Endothelial cell (in vitro differentiated cells): Measurements from ENCODE around the gene FTCD. TPM values are rescaled to one million over a fixed set of nuclear protein-coding genes. Genes with fewer than 3 reads are reported as not detected.
A peak's percentile ranks its signal among the peaks of the same experiment; 100 is the strongest.

Experiments used
- DNase-seq: peaks from one replicate; pipeline ENCODE4 v3.0.0; 2021; ENCODE audit warnings: low spot score
- H3K27ac Mint-ChIP-seq: one replicate; pipeline ENCODE4 v1.8.0; 2021; ENCODE audit warnings: mixed read lengths, inconsistent platforms; ENCODE audit not compliant: unreplicated experiment
- H3K27me3 Mint-ChIP-seq: one replicate; pipeline ENCODE4 v1.8.0; 2021; ENCODE audit warnings: mild to moderate bottlenecking, moderate library complexity, mixed read lengths, inconsistent platforms; ENCODE audit not compliant: unreplicated experiment
- H3K36me3 Mint-ChIP-seq: one replicate; pipeline ENCODE4 v1.8.0; 2021; ENCODE audit warnings: mild to moderate bottlenecking, low read depth, mixed read lengths, inconsistent platforms; ENCODE audit not compliant: unreplicated experiment
- H3K4me1 Mint-ChIP-seq: one replicate; pipeline ENCODE4 v1.8.0; 2021; ENCODE audit warnings: mild to moderate bottlenecking, mixed read lengths, inconsistent platforms; ENCODE audit not compliant: unreplicated experiment
- H3K4me3 Mint-ChIP-seq: one replicate; pipeline ENCODE4 v1.8.0; 2021; ENCODE audit warnings: mild to moderate bottlenecking, mixed read lengths, inconsistent platforms; ENCODE audit not compliant: unreplicated experiment
- H3K9me3 Mint-ChIP-seq: one replicate; pipeline ENCODE4 v1.8.0; 2021; ENCODE audit warnings: mixed read lengths, inconsistent platforms; ENCODE audit not compliant: unreplicated experiment
- total RNA-seq: library from RNA; stranded (reverse); fragmentation: NEBNext Ultra II Directional; extraction: Animal tissue kit (Norgen Biotek cat#: 25700); gene quantifications from one replicate; pipeline ENCODE4 v1.2.1, GENCODE V29; 2021; ENCODE audit not compliant: unreplicated experiment
- TF ChIP-seq, protein P1 (sequence below): fragments of 200-600 bp; sonication (generic); IDR thresholded peaks from one replicate; pipeline ENCODE4 v1.5.0; 2021; ENCODE audit warnings: antibody characterized with exemption; ENCODE audit not compliant: unreplicated experiment

FTCD gene
- total RNA-seq, 1 donor from 2014 or later = 1.5 TPM

DNA sequence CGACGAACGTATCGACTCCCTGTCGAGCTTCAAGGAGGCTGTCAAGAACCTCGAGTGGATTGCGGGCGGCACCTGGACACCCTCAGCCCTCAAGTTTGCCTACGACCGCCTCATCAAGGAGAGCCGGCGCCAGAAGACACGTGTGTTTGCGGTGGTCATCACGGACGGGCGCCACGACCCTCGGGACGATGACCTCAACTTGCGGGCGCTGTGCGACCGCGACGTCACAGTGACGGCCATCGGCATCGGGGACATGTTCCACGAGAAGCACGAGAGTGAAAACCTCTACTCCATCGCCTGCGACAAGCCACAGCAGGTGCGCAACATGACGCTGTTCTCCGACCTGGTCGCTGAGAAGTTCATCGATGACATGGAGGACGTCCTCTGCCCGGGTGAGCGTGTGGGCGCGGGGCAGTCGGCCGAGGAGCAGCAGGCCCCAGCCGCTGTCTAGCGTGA, 29.5 kb downstream of the FTCD start:
- H3K27me3 Mint-ChIP-seq = peaks cover 14% of the 10 kb centered on the region
- H3K27ac Mint-ChIP-seq = no peak overlapping the region
- DNase-seq = no peak
- no peaks in the 10 kb centered on the region for H3K4me1 Mint-ChIP-seq
- TF ChIP-seq, protein P1, sequence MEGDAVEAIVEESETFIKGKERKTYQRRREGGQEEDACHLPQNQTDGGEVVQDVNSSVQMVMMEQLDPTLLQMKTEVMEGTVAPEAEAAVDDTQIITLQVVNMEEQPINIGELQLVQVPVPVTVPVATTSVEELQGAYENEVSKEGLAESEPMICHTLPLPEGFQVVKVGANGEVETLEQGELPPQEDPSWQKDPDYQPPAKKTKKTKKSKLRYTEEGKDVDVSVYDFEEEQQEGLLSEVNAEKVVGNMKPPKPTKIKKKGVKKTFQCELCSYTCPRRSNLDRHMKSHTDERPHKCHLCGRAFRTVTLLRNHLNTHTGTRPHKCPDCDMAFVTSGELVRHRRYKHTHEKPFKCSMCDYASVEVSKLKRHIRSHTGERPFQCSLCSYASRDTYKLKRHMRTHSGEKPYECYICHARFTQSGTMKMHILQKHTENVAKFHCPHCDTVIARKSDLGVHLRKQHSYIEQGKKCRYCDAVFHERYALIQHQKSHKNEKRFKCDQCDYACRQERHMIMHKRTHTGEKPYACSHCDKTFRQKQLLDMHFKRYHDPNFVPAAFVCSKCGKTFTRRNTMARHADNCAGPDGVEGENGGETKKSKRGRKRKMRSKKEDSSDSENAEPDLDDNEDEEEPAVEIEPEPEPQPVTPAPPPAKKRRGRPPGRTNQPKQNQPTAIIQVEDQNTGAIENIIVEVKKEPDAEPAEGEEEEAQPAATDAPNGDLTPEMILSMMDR = no peak
- no peak overlapping the region for H3K4me3 Mint-ChIP-seq
- H3K9me3 Mint-ChIP-seq = no peaks in the 10 kb centered on the region
- H3K36me3 Mint-ChIP-seq = peaks cover 25% of the 10 kb centered on the region

DNA sequence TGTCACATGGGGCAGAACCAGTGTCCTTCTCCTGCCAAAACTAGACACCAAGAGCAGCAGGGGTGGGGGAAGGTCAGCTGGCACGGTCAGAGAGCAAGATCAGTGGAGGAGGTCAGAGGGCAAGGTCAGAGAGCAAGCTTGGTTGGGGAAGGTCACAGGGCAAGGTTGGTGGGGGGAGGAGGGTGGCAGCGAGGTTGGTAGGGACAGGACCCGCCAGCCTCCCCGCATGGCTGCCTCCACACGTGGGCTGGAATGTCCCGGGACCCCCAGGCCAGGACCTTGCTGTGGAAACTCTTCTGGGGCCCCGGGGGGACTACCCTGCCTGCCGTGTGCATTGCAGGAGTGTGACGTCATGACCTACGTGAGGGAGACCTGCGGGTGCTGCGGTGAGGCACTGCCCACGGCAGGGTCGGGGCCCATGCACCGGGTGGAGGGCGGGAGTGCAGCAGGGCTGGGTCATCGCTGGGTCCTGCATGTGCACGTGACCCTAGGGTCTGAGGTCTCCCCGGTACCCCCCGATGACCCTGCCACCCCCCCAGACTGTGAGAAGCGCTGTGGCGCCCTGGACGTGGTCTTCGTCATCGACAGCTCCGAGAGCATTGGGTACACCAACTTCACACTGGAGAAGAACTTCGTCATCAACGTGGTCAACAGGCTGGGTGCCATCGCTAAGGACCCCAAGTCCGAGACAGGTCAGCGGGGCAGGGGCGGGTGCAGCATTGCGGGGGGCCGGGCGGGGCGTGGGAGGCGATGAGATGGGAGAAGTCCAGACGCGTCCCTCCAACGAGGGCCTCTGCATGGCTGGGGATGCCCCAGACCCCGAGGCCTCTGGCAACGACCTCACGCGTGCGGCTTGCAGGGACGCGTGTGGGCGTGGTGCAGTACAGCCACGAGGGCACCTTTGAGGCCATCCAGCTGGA, 30.2 kb downstream of the FTCD start:
- Mint-ChIP-seq H3K9me3 (no peaks in the 10 kb centered on the region), H3K36me3 (peaks cover 25% of the 10 kb centered on the region), H3K27me3 (peaks cover 14% of the 10 kb centered on the region), H3K4me1 (no peaks in the 10 kb centered on the region), H3K4me3 (no peak overlapping the region), H3K27ac (no peak overlapping the region)
- peak; percentile 3 for DNase-seq
- TF ChIP-seq, protein P1 = no peak

DNA sequence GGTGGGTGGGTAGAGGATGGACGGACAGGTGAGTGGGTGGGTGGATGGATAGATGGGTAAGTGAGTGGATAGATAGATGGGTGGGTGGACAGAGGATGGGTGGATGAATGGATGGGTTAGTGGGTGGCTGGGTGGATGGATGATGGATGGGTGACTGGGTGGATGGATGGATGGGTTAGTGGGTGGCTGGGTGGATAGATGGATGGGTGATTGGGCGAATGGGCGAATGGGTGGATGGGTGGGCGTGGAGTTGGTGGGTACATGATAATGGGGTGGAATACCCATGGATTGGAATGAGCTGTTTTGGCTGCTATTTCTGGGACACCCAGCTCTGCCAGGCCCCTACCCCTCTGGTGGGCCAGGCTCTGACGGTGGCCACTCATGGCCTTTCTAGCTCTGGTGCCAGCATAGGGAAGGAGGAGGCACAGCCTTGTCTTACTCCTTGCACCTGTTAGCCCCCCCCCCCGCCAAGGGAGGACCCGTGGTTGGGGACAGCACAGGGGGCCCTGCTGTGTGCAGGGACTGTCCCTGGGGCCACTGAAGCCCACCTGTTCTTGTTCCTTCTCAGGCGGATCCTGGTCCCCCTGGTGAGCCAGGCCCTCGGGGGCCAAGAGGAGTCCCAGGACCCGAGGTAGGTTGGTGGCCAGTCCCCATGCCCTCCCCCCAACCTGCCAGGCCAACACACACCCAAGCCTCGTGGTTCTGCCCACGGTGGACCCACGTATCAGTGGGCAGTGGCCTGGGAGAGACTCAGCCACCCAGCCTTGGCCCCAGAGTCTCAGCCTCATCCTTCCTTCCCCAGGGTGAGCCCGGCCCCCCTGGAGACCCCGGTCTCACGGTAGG, 31.1 kb downstream of the FTCD start:
- H3K36me3 Mint-ChIP-seq = peaks cover 25% of the 10 kb centered on the region

GRCh38 chr21:46122758-46123683, 32.4 kb downstream of the FTCD start:
- peaks cover 10% of the 10 kb centered on the region for H3K27me3 Mint-ChIP-seq
- TF ChIP-seq, protein P1 = no peak
- DNase-seq = no peak
- H3K9me3 Mint-ChIP-seq = no peaks in the 10 kb centered on the region
- H3K36me3 Mint-ChIP-seq = peaks cover 20% of the 10 kb centered on the region
- H3K4me3 Mint-ChIP-seq = peak overlapping the region; percentile 59
- H3K27ac Mint-ChIP-seq = peak overlapping the region; percentile 57
- no peaks in the 10 kb centered on the region for H3K4me1 Mint-ChIP-seq

More for the DNA sequence above, 31.1 kb downstream of the FTCD start:
- TF ChIP-seq, protein P1 = no peak
- H3K27me3 Mint-ChIP-seq = peaks cover 14% of the 10 kb centered on the region
- no peak overlapping the region for H3K4me3 Mint-ChIP-seq
- no peaks in the 10 kb centered on the region for H3K4me1 Mint-ChIP-seq
- peak; percentile 2 for DNase-seq
- no peaks in the 10 kb centered on the region for H3K9me3 Mint-ChIP-seq
- no peak overlapping the region for H3K27ac Mint-ChIP-seq
